A673 (cell line): ENCODE measurements around the gene RRAS2. TPM values are rescaled to one million over a fixed set of nuclear protein-coding genes. Genes with fewer than 3 reads are reported as not detected.
"Not testable (repeated sequence)": the region's sequence is repeated elsewhere in the genome, so short reads cannot be mapped to it uniquely, and the experiment has no call there.

ENCODE experiments used
- BruUV-seq: library from RNA; stranded (reverse); fragments of 400-500 nt; replicated peaks from 2 replicates; lab custom pipeline; 2021; lab: Mats Ljungman, UMichigan
- CTCF ChIA-PET: fragments of 300-600 bp; sonication (Branson Sonifier 250); formaldehyde crosslinking; loops from one replicate; lab custom pipeline; 2022; ENCODE audit warnings: antibody characterized with exemption; lab: Charles Lee
- POLR2A ChIA-PET: fragments of 300-600 bp; sonication (Branson Sonifier 250); formaldehyde crosslinking; loops from one replicate; lab custom pipeline; 2022; ENCODE audit warnings: antibody characterized with exemption; ENCODE audit not compliant: low non-redundant PET; lab: Charles Lee
- DNase-seq: peaks from one replicate; pipeline ENCODE4 v3.0.0-alpha.2; 2015; ENCODE audit warnings: low spot score
- H3K27ac ChIP-seq: fragments of 200-600 bp; sonication (generic); 2 replicates; pipeline ENCODE4 v1.5.1; 2016; ENCODE audit warnings: mixed run types, low read depth, mild to moderate bottlenecking, mixed read lengths, antibody characterized with exemption, low read length; ENCODE audit not compliant: poor library complexity, severe bottlenecking
- H3K27me3 ChIP-seq: fragments of 200-600 bp; sonication (generic); replicated peaks from 2 replicates; pipeline ENCODE4 v1.6.1; 2017; ENCODE audit warnings: mixed run types, low read depth, mild to moderate bottlenecking, mixed read lengths, antibody characterized with exemption, low read length; ENCODE audit not compliant: insufficient read depth, poor library complexity
- H3K36me3 ChIP-seq: fragments of 200-600 bp; sonication (generic); 2 replicates; pipeline ENCODE4 v1.6.1; 2016; ENCODE audit warnings: mixed run types, mild to moderate bottlenecking, mixed read lengths, antibody characterized with exemption, low read length; ENCODE audit not compliant: insufficient read depth, poor library complexity, severe bottlenecking
- H3K4me1 ChIP-seq: fragments of 200-600 bp; sonication (generic); 2 replicates; pipeline ENCODE4 v1.6.1; 2017; ENCODE audit warnings: mixed run types, mild to moderate bottlenecking, mixed read lengths, antibody characterized with exemption, low read length; ENCODE audit not compliant: insufficient read depth, poor library complexity, severe bottlenecking
- H3K4me3 ChIP-seq: fragments of 200-600 bp; sonication (generic); 2 replicates; pipeline ENCODE4 v1.5.1; 2016; ENCODE audit warnings: low read depth, mixed run types, mild to moderate bottlenecking, mixed read lengths, low read length; ENCODE audit not compliant: poor library complexity, severe bottlenecking
- H3K9me3 ChIP-seq: fragments of 200-600 bp; sonication (generic); 2 replicates; pipeline ENCODE4 v1.6.1; 2016; ENCODE audit warnings: mixed run types, low read depth, mild to moderate bottlenecking, mixed read lengths, antibody characterized with exemption, low read length; ENCODE audit not compliant: poor library complexity, severe bottlenecking
- EZH2 ChIP-seq: fragments of 200-600 bp; sonication (generic); IDR thresholded peaks from 2 replicates; pipeline ENCODE4 v1.6.1; 2017; ENCODE audit warnings: borderline replicate concordance, low read depth, mild to moderate bottlenecking, mixed read lengths, antibody characterized with exemption, low read length; ENCODE audit not compliant: poor library complexity, severe bottlenecking
- intact Hi-C: fragments of 100-400 bp; cut with micrococcal nuclease; formaldehyde crosslinking; loops from one replicate; pipeline ENCODE4 v1.10.0; 2022; ENCODE audit not compliant: unreplicated experiment
- total RNA-seq: library from RNA; stranded (reverse); gene quantifications from 2 replicates; pipeline ENCODE4 v1.2.3, GENCODE V29; 2021
- TF ChIP-seq, protein P1 (sequence below): fragments of 300-800, 200-600 bp; sonication (generic); conservative IDR thresholded peaks from 2 replicates; pipeline ENCODE4 v1.5.1; 2017; ENCODE audit warnings: low read depth, mild to moderate bottlenecking, antibody characterized with exemption, low read length, moderate library complexity, mixed read lengths

The RRAS2 gene
- total RNA-seq, 1 experiment from 2014 or later, result 23.3 TPM

GRCh38 chr11:14299921-14300320, 59.1 kb downstream of the RRAS2 start:
- Histone ChIP-seq H3K4me3 (no peak overlapping the region), H3K9me3 (no peaks in the 10 kb centered on the region), H3K4me1 (peaks cover 7% of the 10 kb centered on the region), H3K27me3 (no peaks in the 10 kb centered on the region), H3K36me3 (no peaks in the 10 kb centered on the region), H3K27ac (no peak overlapping the region)
- intact Hi-C loops, result loop anchor here (2.0 kb wide), 2 partner anchors 119 to 155 kb away; no protein-coding TSS in a partner anchor
- BruUV-seq, result no TSS peak
- POLR2A ChIA-PET, result no interaction called here
- CTCF ChIA-PET, result interaction anchor here (1.7 kb wide), 1 partner anchor 155 kb away, joined by 48 read pairs; no protein-coding TSS in a partner anchor
- DNase-seq, result no peak
- no peak for TF ChIP-seq EZH2
- TF ChIP-seq, protein P1, sequence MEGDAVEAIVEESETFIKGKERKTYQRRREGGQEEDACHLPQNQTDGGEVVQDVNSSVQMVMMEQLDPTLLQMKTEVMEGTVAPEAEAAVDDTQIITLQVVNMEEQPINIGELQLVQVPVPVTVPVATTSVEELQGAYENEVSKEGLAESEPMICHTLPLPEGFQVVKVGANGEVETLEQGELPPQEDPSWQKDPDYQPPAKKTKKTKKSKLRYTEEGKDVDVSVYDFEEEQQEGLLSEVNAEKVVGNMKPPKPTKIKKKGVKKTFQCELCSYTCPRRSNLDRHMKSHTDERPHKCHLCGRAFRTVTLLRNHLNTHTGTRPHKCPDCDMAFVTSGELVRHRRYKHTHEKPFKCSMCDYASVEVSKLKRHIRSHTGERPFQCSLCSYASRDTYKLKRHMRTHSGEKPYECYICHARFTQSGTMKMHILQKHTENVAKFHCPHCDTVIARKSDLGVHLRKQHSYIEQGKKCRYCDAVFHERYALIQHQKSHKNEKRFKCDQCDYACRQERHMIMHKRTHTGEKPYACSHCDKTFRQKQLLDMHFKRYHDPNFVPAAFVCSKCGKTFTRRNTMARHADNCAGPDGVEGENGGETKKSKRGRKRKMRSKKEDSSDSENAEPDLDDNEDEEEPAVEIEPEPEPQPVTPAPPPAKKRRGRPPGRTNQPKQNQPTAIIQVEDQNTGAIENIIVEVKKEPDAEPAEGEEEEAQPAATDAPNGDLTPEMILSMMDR, result no peak

GRCh38 chr11:14290422-14290821, 68.6 kb downstream of the RRAS2 start:
- POLR2A ChIA-PET, result no interaction called here
- no TSS peak for BruUV-seq
- intact Hi-C loops, result no loop called here

GRCh38 chr11:14288189-14288935, 70.6 kb downstream of the RRAS2 start:
- no TSS peak for BruUV-seq
- no peaks in the 10 kb centered on the region for H3K4me1 ChIP-seq
- intact Hi-C loops, result no loop called here
- H3K4me3 ChIP-seq, result no peak overlapping the region
- H3K27me3 ChIP-seq, result no peaks in the 10 kb centered on the region
- CTCF ChIA-PET, result no interaction called here
- POLR2A ChIA-PET, result no interaction called here
- DNase-seq, result no peak
- H3K36me3 ChIP-seq, result no peaks in the 10 kb centered on the region
- TF ChIP-seq EZH2, result no peak
- TF ChIP-seq, protein P1, result no peak
- H3K27ac ChIP-seq, result no peak overlapping the region
- H3K9me3 ChIP-seq, result no peaks in the 10 kb centered on the region

More at GRCh38 chr11:14290422-14290821, 68.6 kb downstream of the RRAS2 start:
- Histone ChIP-seq H3K9me3 (no peaks in the 10 kb centered on the region), H3K36me3 (no peaks in the 10 kb centered on the region), H3K27ac (no peak overlapping the region), H3K27me3 (no peaks in the 10 kb centered on the region), H3K4me1 (peaks cover 4% of the 10 kb centered on the region), H3K4me3 (no peak overlapping the region)
- CTCF ChIA-PET, result no interaction called here
- TF ChIP-seq EZH2, result no peak
- TF ChIP-seq, protein P1, result no peak
- DNase-seq, result peak; percentile 14

DNA sequence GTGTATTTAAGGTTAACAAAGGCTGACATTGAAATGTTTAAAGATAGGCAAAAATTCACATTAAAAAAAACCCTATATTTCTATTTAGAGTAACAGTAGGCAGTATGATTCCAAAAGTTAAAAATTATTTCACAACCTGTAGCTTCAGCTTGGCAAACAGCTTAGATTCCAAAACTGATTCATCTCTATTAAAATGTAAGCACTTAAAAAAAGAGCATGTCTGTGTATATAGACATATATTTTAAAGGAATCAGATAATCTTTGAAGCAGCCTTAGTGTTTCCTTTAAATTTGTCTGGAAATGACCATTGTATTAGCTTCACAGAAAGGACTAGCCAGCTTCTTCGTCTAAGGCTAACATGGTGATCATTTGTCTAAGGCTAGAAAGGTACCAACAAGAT, 80.1 kb downstream of the RRAS2 start:
- TSS peak; percentile 41 for BruUV-seq
- POLR2A ChIA-PET, H3K36me3 ChIP-seq, H3K9me3 ChIP-seq, H3K27me3 ChIP-seq, H3K27ac ChIP-seq, H3K4me1 ChIP-seq, DNase-seq, H3K4me3 ChIP-seq, intact Hi-C loops, CTCF ChIA-PET: not testable (repeated sequence)
